Thyroid gland (tissue), 4 donors: ENCODE measurements around the gene TRMT13. TPM values are rescaled to one million over a fixed set of nuclear protein-coding genes. Genes with fewer than 3 reads are reported as not detected.

Source experiments
- DNase-seq, 2 donors: peaks; one replicate each; pipeline ENCODE4 v3.0.0-alpha.2; 2019
- H3K27ac ChIP-seq, 3 donors: fragments of 200-600 bp; sonication (generic); 1 replicate in 2 of 3; 2 replicates in 1 of 3; pipeline ENCODE4 v1.5.1; 2016 to 2019; ENCODE audit warnings: mild to moderate bottlenecking in 1 of 3, moderate library complexity in 1 of 3
- H3K27me3 ChIP-seq: fragments of 200-600 bp; sonication (generic); one replicate; pipeline ENCODE4 v1.5.1; 2019
- H3K36me3 ChIP-seq, 2 donors: fragments of 200-600 bp; sonication (generic); one replicate each; pipeline ENCODE4 v1.5.1; 2016 to 2019
- H3K4me1 ChIP-seq, 2 donors: fragments of 200-600 bp; sonication (generic); one replicate each; pipeline ENCODE4 v1.5.1; 2017 to 2019
- H3K4me3 ChIP-seq, 3 donors: fragments of 200-600 bp; sonication (generic); replicated peaks in 1 of 3; 1 replicate in 2 of 3; 2 replicates in 1 of 3; pipeline ENCODE4 v1.5.1; 2016; ENCODE audit warnings: mild to moderate bottlenecking in 1 of 3
- H3K9me3 ChIP-seq: fragments of 200-600 bp; sonication (generic); one replicate; pipeline ENCODE4 v1.5.1; 2017
- CTCF ChIP-seq, 6 experiments: fragments of 200-600 bp in 3 of 6; fragments of 450-650 bp in 3 of 6; sonication (generic) in 3 of 6; IDR thresholded peaks; one replicate each; pipeline ENCODE4 v1.5.1; 2016 to 2019; ENCODE audit warnings: antibody characterized with exemption in 6 of 6, mild to moderate bottlenecking in 2 of 6, inconsistent platforms in 1 of 6, moderate library complexity in 1 of 6
- POLR2A ChIP-seq, 2 donors: fragments of 450-650 bp; IDR thresholded peaks; one replicate each; pipeline ENCODE4 v1.6.1; 2017; ENCODE audit warnings: antibody characterized with exemption in 2 of 2, mild to moderate bottlenecking in 2 of 2, moderate library complexity in 1 of 2
- WGBS, 2 donors: methylation state at CpG; one replicate each; pipeline ENCODE4 v1.1.5; 2017; 5-methylcytosine and 5-hydroxymethylcytosine counted together
- intact Hi-C: fragments of 100-400 bp; cut with DNase I; formaldehyde crosslinking; loops from one replicate; pipeline ENCODE4 v1.15.1; 2023
- total RNA-seq, 4 donors: library from RNA; depleted of rRNA; stranded (reverse); fragments of >200 nt; gene quantifications; one replicate each; pipeline ENCODE4 v1.2.3, GENCODE V29; 2016

Gene TRMT13
- total RNA-seq, 4 donors from 2014 or later, result 27.6 to 39.5 (median 36.1) TPM

GRCh38 chr1:100141192-100141591 is 8.2 kb downstream of the TRMT13 start:
- peaks cover 67 to 76% of the 10 kb centered on the region in 2 donors for H3K36me3 ChIP-seq
- H3K9me3 ChIP-seq, result no peaks in the 10 kb centered on the region
- intact Hi-C loops, result no loop called here
- WGBS, 2 donors, result 91 to 94% methylated on average over 4 of the region's 4 CpGs
- TF ChIP-seq CTCF (IDR thresholded peaks at IDR 0.05) (no peak), POLR2A (IDR thresholded peaks at IDR 0.05) (no peak)
- H3K27ac ChIP-seq, result no peak overlapping the region
- DNase-seq, result no peak
- no peak overlapping the region for H3K4me3 ChIP-seq
- H3K27me3 ChIP-seq, result no peaks in the 10 kb centered on the region
- no peaks in the 10 kb centered on the region for H3K4me1 ChIP-seq

- H3K4me1 ChIP-seq, result no peaks in the 10 kb centered on the region
Measured at GRCh38 chr1:100142343-100142742, 9.4 kb downstream of the TRMT13 start.

GRCh38 chr1:100145116-100145515 is 12.2 kb downstream of the TRMT13 start:
- WGBS, 2 donors, result 96 to 97% methylated on average over 3 of the region's 3 CpGs
- no peak overlapping the region for H3K4me3 ChIP-seq
- peaks cover 52 to 65% of the 10 kb centered on the region in 2 donors for H3K36me3 ChIP-seq
- H3K4me1 ChIP-seq, result no peaks in the 10 kb centered on the region
- intact Hi-C loops, result no loop called here
- no peak overlapping the region for H3K27ac ChIP-seq
- no peaks in the 10 kb centered on the region for H3K9me3 ChIP-seq
- no peaks in the 10 kb centered on the region for H3K27me3 ChIP-seq
- DNase-seq, result no peak
- no peak for TF ChIP-seq POLR2A (IDR thresholded peaks at IDR 0.05)
- no peak for TF ChIP-seq CTCF (IDR thresholded peaks at IDR 0.05)

More at GRCh38 chr1:100142343-100142742, 9.4 kb downstream of the TRMT13 start:
- no peak for DNase-seq
- Histone ChIP-seq H3K9me3 (no peaks in the 10 kb centered on the region), H3K27me3 (no peaks in the 10 kb centered on the region), H3K27ac (no peak overlapping the region), H3K4me3 (no peak overlapping the region), H3K36me3 (peaks cover 70 to 73% of the 10 kb centered on the region in 2 donors)
- WGBS, 2 donors, result 91 to 96% methylated on average over 3 of the region's 3 CpGs
- intact Hi-C loops, result no loop called here
- TF ChIP-seq POLR2A (IDR thresholded peaks at IDR 0.05) (no peak), CTCF (IDR thresholded peaks at IDR 0.05) (no peak)

GRCh38 chr1:100146958-100147357 is 14.0 kb downstream of the TRMT13 start:
- Histone ChIP-seq H3K4me1 (no peaks in the 10 kb centered on the region), H3K9me3 (no peaks in the 10 kb centered on the region), H3K4me3 (no peak overlapping the region), H3K36me3 (peaks cover 35 to 55% of the 10 kb centered on the region in 2 donors), H3K27me3 (no peaks in the 10 kb centered on the region), H3K27ac (no peak overlapping the region)
- intact Hi-C loops, result no loop called here
- 95 to 99% methylated on average over 1 of the region's 1 CpG for WGBS, 2 donors
- DNase-seq, result no peak
- TF ChIP-seq CTCF (IDR thresholded peaks at IDR 0.05), result no peak
- TF ChIP-seq POLR2A (IDR thresholded peaks at IDR 0.05), result no peak

DNA sequence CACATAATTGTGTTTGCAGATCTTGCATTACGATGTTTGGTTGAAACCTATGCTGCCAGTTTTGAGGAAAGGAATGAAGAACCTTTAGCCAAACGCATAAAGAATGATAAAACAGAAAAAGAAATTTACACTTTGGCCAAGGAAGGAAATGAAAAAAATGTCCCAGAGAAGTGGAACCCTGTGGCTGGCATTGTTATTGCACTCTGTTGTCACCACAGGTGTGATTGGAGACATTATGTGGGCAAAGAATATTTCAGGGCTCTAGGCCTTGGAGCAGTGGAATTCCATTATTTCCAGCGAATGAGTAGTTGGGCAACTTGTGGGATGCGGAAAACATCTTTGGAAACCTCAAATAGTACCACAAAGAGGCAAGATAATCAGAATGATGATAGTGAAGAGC is 14.9 kb downstream of the TRMT13 start:
- H3K27me3 ChIP-seq, result no peaks in the 10 kb centered on the region
- no peak overlapping the region for H3K4me3 ChIP-seq
- 90 to 94% methylated on average over 4 of the region's 4 CpGs for WGBS, 2 donors
- H3K9me3 ChIP-seq, result no peaks in the 10 kb centered on the region
- H3K36me3 ChIP-seq, result peaks cover 34 to 54% of the 10 kb centered on the region in 2 donors
- TF ChIP-seq CTCF (IDR thresholded peaks at IDR 0.05) (no peak), POLR2A (IDR thresholded peaks at IDR 0.05) (no peak)
- H3K4me1 ChIP-seq, result no peaks in the 10 kb centered on the region
- H3K27ac ChIP-seq, result no peak overlapping the region
- DNase-seq, result no peak
- intact Hi-C loops, result no loop called here
